Umbilical cord (tissue), 2 donors: ENCODE results near the gene PAK1IP1. TPM values are rescaled to one million over a fixed set of nuclear protein-coding genes. Genes with fewer than 3 reads are reported as not detected.
"Not testable (repeated sequence)": the region's sequence is repeated elsewhere in the genome, so short reads cannot be mapped to it uniquely, and the experiment has no call there.

ENCODE experiments used
- DNase-seq: peaks from one replicate; pipeline ENCODE4 v3.0.0-alpha.2; 2015; ENCODE audit warnings: low spot score
- total RNA-seq: library from RNA; depleted of rRNA; stranded (reverse); fragments of >200 nt; gene quantifications from one replicate; pipeline ENCODE4 v1.2.3, GENCODE V29; 2014; ENCODE audit warnings: low replicate concordance; ENCODE audit not compliant: insufficient read depth

The PAK1IP1 gene, protein sequence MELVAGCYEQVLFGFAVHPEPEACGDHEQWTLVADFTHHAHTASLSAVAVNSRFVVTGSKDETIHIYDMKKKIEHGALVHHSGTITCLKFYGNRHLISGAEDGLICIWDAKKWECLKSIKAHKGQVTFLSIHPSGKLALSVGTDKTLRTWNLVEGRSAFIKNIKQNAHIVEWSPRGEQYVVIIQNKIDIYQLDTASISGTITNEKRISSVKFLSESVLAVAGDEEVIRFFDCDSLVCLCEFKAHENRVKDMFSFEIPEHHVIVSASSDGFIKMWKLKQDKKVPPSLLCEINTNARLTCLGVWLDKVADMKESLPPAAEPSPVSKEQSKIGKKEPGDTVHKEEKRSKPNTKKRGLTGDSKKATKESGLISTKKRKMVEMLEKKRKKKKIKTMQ
- total RNA-seq, result 8.9 TPM

DNA sequence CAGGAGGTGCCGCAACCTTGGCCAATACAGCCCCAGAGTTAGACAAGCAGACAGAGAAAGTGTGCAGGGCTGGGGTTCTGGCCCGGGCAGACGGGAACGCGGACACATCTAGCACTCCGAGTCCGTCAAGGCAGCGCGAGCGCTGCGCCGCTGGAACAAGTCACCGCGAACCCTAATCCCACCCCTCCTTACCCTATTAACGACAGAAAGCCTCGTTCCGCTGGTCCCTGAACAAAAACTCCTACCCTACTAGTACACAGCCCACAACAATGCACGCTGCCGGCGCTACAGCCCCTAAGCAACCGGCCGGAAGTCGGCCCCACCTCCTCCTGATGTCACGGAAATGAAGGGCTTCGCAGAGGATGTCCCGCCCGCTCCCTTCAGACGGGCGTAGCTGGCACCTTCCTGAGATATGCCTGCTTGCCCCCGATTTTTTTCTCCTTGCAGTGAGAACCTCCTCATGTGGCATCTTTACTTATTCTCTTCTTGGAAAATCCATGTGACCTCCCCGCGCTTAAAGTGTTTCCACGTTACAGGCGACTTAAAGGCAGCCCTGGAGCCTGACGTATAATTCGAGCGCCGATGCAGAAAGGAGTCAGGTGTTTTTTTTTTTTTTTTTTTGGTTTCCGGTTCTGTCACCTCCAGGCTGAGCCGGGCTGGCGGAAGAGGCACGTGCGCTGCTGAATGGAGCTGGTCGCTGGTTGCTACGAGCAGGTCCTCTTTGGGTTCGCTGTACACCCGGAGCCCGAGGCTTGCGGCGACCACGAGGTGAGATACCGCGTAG, at the start of gene PAK1IP1, which contains the start of gene C6orf52:
PAK1IP1 (plus strand) TSS at position 671 of the 784 bp plus-strand sequence; CDS start at position 685, 14 bp downstream.
C6orf52 (minus strand) TSS at position 315 of the 784 bp plus-strand sequence. CDS start 7,066 bp downstream, outside the sequence.
- DNase-seq, result peak; percentile 98

DNA sequence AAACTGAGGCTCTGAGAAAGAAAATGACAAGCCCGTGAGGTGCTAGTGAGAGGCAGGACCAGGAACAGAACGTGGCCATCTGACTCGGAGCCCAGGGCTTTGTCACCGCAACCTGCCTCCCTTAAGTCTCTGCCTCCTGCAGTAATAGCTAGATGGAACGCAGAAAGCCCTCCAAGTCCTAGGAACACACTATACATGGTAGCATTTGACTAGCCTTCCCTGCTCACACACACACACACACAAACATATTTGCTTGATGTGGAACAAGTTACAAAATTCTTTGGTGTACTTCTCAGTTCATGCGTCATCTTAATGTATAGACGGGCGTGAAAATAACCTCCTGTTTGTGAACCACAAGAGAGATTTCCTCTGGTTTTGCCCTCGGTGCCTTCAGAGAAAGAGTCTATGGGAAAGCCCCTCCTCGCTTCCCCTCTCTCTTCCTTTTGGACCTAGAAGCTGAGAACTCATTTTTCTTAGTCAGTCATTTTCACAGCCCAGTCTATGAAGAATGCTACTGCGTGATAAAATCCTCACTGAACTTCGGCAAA, 39.2 kb upstream of the PAK1IP1 start:
- DNase-seq, result no peak

DNA sequence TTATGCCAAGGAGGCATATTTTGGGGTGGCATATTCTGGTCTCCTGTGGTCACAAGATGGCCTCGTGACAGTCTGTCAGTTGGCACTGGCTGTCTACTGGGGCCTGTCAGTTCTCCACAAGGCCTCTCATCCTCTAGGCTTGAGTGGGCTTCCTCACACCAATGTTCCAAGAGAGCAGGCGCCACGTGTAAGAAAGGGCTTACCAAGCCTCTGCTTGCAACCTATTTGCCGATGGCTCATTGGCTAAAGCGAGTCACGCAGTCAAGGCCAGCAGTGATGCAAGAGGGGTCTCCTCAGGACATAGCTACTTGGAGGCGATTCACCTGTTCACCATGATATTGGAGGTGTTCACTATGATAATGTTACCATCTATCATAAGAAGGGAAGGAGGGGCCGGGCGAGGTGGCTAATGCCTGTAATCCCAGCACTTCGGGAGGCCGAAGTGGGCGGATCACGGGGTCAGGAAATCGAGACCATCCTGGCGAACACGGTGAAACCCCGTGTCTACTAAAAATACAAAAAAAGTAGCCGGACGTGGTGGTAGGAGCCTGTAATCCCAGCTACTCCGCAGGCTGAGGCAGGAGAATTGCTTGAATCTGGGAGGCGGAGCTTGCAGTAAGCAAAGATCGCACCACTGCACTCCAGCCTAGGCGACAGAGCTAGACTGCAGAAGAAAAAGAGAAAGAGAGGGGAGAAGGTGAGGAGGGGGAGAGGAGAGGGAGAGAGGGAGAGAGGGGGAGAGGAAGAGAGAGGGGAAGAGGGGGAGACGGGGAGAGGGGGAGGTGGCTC, 35.7 kb upstream of the PAK1IP1 start:
- no peak for DNase-seq

DNA sequence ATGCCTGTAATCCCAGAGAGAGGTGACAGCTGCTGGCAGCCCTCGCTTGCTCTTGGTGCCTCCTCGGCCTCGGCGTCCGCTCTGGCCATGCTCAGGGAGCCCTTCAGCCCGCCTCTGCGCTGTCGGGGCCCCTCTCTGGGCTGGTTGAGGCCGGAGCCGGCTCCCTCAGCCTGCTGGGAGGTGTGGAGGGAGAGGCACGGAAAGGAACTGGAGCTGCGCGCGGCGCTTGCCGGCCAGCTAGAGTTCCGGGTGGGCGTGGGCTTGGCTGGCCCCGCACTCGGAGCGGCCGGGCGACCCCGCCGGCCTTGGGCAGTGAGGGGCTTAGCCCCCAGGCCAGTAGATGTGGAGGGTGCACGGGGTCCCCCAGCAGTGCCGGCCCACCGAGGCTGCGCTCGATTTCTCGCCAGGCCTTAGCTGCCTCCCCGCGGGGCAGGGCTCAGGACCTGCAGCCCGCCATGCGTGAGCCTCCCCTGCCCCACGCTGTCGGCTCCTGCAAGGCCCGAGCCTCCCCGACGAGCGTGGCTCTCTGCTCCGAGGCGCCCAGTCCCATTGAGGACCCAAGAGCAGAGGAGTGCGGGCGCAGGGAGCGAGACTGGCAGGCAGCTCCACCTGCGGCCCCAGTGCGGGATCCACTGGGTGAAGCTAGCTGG, 34.9 kb upstream of the PAK1IP1 start:
- no peak for DNase-seq

DNA sequence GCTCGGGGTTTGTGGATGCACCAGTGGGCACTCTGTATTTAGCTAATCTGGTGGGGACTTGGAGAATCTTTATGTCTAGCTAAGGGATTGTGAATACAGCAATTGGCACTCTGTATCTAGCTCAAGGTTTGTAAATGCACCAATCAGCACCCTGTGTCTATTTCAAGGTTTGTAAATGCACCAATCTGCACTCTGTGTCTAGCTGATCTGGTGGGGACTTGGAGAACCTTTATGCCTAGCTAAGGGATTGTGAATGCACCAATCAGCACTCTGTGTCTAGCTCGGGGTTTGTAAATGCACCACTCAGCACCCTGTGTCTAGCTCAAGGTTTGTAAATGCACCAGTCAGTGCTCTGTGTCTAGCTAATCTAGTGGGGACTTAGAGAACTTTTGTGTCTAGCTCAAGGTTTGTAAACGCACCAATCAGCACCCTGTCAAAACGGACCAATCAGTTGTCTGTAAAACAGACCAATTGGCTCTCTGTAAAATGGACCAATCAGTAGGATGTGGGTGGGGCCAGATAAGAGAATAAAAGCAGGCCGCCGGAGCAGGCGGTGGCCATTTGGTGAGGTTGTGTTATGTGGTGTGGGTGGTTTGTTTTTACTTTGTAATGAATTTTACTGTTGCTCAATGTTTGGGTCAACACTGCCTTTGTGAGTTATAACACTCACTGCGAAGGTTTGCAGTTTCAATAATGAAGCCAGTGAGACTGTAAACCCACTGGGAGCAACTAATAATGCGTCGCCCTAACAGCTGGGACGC, 34.2 kb upstream of the PAK1IP1 start:
- DNase-seq, result not testable (repeated sequence)

DNA sequence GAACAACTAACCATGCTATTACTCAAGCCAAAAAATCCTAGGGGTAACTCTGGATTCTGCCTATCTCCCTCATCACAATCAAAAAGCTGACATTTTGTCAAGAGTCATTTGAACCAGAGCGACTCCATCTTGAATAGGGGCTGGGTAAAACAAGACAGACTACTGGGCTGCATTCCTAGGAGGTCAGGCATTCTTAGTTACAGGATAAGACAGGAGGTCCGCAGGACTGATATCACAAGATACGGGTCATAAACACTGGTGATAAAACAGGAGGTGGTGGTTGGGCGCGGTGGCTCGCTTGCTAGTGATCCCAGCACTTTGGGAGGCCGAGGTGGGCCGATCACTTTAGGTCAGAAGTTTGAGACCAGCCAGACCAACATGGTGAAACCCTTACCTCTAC, 32.6 kb upstream of the PAK1IP1 start:
- DNase-seq, result no peak

DNA sequence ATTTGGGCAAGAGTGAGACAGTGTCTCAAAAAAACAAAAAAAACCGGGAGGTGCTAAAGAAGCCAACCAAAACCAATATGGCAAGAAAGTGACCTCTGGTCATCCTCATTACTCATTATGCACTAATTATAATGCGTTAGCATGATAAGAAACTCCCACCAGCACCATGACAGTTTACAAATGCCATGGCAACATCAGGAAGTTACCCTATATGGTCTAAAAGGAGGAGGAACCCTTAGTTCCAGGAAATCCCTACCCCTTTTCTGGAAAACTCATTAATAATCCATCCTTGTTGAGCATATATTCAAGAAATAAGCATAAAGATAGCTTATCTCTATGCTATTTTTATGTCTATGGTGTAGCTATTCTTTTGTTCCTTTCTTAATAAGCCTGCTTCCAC, 32.0 kb upstream of the PAK1IP1 start:
- no peak for DNase-seq

DNA sequence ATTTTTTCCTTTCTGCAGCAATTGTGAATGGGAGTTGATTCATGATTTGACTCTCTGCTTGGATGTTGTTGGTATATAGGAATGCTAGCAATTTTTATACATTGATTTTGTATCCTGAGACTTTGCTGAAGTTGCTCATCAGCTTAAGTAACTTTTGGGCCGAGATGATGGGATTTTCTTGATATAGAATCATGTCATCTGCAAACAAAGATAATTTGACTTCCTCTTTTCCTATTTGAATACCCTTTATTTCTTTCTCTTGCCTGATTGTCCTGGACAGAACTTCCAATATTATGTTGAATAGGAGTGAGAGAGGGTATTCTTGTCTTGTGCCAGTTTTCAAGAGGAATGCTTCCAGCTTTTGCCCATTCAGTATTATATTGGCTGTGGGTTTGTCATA, 29.2 kb upstream of the PAK1IP1 start:
- DNase-seq, result not testable (repeated sequence)

DNA sequence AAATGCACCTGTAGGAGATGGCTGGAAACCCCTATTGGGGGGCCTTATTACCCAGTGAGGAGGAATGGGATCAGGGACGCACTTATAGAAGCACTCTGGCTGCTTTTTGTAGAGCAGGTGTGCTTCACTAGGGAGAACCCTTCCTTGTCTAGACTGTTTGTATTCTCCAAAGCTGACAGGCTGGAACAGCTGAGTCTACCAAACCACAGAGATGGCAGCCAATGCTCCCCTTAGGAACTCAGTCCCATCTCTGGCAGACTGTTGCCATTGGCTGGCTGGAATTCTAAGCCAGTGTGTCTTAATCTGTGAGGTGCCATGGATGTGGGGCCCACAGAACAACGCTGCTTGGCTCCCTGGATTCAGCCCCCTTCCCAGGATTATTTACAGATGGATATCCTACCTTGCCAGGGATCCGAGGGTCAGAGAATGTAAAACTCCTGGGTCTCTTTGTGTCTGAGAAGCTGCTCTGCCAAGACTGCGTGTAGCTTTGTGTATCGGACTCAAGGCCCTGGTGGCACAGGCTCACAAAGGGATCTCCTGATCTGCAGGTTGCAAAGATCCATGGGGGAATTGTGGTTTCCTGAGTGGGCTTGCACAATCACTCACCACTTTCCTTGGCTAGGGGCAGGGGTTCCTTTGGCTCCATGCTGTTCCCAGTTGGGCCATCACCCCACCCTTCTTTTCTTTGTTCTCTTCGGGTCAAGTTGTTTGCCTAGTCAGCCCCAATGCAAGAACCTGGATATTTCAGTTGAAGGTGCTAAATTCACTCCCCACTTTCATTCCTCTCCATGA, 26.4 kb upstream of the PAK1IP1 start:
- no peak for DNase-seq

DNA sequence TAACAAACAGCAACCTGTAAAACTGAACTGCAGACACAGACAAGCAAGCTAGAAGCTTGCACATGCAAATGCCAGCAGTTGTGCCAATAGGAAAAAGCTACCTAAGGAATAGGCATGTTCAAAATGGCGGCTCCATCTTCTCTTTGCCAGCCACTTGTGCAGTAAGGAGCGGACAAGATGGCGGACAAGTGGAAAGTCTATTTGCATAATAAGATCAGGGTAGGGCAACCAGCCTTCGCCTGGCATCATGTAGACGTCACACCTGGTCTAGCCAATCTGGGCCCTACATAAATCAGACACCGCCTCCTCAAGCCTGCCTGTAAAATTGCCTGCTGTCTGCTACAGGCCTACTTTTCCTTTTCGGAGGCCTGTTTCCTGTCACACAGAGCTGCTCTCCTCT, 18.4 kb upstream of the PAK1IP1 start:
- DNase-seq, result no peak

DNA sequence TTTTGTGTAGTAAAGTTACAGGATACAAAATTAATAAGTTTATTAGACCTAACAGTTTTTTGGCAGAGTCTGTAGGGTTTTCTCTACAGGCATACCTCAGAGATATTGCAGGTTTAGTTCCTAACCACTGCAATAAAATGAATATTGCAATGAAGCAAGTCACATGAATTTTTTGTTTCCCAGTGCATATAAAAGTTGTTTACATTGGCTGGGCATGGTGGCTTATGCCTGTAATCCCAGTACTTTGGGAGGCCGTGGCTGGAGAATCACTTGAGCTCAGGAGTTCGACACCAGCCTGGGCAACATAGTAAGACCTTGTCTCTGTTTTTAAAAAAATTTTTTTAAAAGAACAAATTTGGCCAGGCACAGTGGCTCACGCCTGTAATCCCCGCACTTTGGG, 16.3 kb upstream of the PAK1IP1 start:
- DNase-seq, result no peak

DNA sequence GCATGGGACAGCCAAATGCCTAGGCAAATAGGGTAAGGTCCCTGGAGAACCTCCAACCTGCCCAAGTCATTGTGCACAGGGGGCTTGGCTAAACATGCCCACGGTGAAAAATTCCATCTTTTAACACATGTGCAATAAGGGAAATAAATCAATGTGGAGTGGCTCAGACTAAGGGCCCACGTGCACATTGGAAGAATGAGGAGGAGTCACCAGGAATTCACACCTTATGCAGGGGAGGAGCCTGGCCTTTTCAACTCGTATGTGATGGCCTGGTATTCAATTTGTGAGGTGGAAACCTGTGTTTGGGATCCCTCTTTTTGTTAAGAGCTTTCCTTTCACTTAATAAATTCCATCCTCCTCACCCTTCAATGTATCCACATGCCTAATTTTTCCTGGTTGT, 13.0 kb upstream of the PAK1IP1 start:
- no peak for DNase-seq

DNA sequence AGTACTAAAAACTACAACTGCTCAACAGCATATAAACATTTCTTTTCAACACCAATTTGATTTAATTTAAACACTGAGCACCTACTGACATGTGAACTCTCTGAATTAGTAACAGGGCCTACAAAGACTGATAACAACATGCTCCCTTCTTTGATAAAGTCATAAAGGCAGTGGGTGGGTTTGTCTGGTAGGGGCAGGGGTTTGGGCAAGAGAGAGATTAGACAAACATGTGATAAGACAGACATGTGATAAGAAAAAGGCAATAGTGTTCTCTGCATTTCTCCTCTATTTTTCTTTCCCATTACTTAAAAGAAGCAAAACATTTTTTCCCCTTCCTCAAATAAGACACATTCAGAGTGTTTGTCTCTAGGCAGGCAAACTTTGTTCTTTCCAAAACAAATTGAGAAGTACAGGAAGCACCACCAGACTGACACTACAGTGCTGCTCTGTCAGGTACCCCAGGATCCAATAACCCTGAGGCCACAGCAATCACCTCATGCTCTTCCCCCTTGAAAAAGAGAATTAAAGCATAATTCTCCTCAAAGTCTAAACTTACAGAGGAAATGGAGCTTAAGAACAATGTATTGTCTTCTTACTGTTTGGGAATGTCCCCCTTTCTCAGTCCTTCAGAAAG, 12.3 kb upstream of the PAK1IP1 start:
- DNase-seq, result no peak

DNA sequence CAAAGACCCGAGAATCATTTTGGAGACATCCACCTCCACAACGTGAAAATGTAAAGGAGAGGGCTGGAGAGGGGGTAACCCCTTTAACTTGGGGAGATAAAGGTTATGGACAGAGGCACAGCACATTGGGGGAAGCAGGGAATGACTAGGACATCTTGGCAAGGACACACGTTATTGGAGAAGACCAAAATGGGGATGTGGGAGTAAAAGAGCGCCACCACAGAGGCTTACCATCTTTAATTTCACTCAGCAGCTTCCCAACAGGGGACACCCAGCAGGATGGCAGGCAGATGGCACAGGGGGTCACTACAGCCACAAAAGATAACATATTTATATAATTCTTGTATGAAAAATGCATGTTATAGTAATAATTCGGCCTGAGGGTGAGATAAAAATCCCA, 10.2 kb upstream of the PAK1IP1 start:
- no peak for DNase-seq

DNA sequence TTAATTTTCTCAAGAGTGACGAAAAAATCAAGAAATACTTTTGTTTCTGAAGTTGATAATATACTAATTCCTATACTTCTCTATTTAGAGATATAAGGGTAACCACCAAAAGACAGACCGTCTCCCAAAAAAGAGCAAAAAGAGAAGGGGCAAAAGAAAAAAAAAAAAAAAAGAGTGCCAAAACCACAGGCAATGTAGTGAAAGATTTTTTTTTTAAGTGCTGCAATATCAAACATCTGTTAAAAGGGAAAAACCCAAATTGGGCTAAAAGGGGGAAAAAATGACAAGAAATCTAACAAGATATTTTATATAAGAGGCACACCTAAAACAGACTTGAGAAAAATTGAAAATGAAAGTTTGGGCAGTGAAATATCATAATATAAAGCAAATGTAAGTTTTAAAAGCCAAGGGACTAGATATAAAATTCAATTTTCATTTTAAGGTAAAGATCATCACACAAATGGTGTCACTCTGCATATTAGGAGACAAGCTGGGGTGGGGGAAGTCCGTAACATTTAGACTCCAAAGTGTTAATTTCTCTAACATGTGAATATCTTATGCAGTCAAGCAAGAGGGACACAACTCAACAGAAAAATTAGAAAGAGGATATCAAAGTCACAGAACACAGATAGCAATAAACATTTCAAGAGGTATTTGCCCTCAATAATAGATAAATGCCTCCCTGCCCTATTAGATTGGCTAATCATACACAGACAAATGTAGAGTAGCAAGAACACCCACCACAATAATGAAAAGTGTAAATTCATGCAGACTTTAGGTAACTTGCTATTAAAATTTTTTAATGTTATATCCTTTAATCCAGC, 9.5 kb upstream of the PAK1IP1 start:
- no peak for DNase-seq

DNA sequence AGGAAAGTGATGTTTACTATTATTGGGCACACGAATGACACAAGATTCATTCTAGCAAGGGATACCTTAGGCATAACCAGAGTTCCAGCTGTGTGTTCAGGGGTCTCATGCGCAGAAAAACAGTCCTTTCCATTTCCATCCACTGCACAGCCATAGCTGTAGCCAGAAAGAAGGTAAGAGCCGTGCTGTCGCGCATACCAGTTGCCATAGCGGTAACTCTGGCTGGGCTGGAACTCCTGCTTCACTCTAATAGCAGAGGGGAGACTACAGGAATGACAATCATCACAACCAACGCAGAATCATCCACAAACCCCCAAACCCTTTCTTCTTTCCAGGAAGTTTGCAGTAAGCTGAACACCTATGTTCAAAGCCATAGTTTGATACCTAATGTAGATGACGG, 7.9 kb upstream of the PAK1IP1 start:
- no peak for DNase-seq

DNA sequence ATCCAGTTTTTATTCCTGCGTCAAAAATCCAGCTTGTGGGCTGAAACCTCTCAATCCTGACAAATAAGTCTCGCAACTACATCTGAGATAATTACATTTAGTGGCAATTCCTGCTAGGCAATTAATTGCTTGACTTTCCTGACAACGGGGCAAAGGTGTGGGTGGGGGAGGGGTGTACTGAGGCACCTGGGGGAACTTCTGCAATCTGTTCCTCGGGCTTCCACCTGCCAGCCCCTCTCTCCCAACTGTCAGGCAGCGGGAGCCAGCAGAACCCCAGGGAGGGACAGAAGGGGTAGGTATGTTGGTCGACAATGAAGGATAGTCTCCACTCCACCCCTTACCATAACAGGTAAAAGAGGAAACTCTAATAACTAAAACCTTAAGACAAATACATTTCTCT, 7.2 kb upstream of the PAK1IP1 start:
- no peak for DNase-seq
